HL-60 (cell line): ENCODE results near the gene PNMA1.

Source experiments
- CTCF ChIP-seq: IDR thresholded peaks from one replicate; pipeline ENCODE4 v1.5.1; 2011; ENCODE audit warnings: low read length, control low read depth, inconsistent platforms; ENCODE audit not compliant: insufficient read depth
- POLR2AphosphoS5 ChIP-seq: IDR thresholded peaks from 2 replicates; pipeline ENCODE4 v1.6.1; 2012; ENCODE audit warnings: low read depth
- REST ChIP-seq: IDR thresholded peaks from 2 replicates; pipeline ENCODE4 v1.6.1; 2012; ENCODE audit warnings: low read depth; ENCODE audit not compliant: insufficient replicate concordance

GRCh38 chr14:73717711-73718417, 3.7 kb upstream of the PNMA1 start:
- no peak for TF ChIP-seq CTCF
- no peak for TF ChIP-seq REST
- TF ChIP-seq POLR2AphosphoS5 = no peak
